Caco-2 (cell line): ENCODE measurements around the gene AGPAT2. TPM values are rescaled to one million over a fixed set of nuclear protein-coding genes. Genes with fewer than 3 reads are reported as not detected.

Experiments used
- BruUV-seq: library from RNA; stranded (reverse); fragments of 400-500 nt; replicated peaks from 2 replicates; lab custom pipeline; 2021; lab: Mats Ljungman, UMichigan
- CTCF ChIA-PET: fragments of 300-600 bp; sonication (Branson Sonifier 250); formaldehyde crosslinking; loops from one replicate; lab custom pipeline; 2022; ENCODE audit warnings: antibody characterized with exemption; lab: Charles Lee
- POLR2A ChIA-PET: fragments of 300-600 bp; sonication (Branson Sonifier 250); formaldehyde crosslinking; loops from one replicate; lab custom pipeline; 2022; ENCODE audit warnings: antibody characterized with exemption; lab: Charles Lee
- DNase-seq, 2 experiments: peaks; one replicate each; pipeline versions ENCODE4 v3.0.0 to v3.0.0-alpha.2; 2020 to 2022
- H3K27me3 ChIP-seq: replicated peaks from 2 replicates; pipeline ENCODE4 v1.6.0; 2011; ENCODE audit warnings: low read length; ENCODE audit not compliant: control insufficient read depth, insufficient read depth
- H3K36me3 ChIP-seq: 2 replicates; pipeline ENCODE4 v1.5.1; 2011; ENCODE audit warnings: low read length; ENCODE audit not compliant: control insufficient read depth, insufficient read depth
- H3K4me1 ChIP-seq: fragments of 250-450 bp; sonication (Bioruptor Pico); 2 replicates; pipeline ENCODE4 v1.5.1; 2020; ENCODE audit warnings: mild to moderate bottlenecking
- H3K4me3 ChIP-seq: 2 replicates; pipeline ENCODE4 v1.5.1; 2011; ENCODE audit warnings: low read depth, mild to moderate bottlenecking, control low read depth, low read length
- H3K9me3 ChIP-seq: fragments of 250-450 bp; sonication (Bioruptor Pico); 2 replicates; pipeline ENCODE4 v1.5.1; 2020; ENCODE audit warnings: mild to moderate bottlenecking, moderate library complexity
- H3K27ac Mint-ChIP-seq: one replicate; pipeline ENCODE4 v1.8.0; 2022; ENCODE audit warnings: mixed read lengths; ENCODE audit not compliant: unreplicated experiment
- H3K27me3 Mint-ChIP-seq: one replicate; pipeline ENCODE4 v1.8.0; 2022; ENCODE audit warnings: mixed read lengths; ENCODE audit not compliant: insufficient read depth, unreplicated experiment
- H3K36me3 Mint-ChIP-seq: one replicate; pipeline ENCODE4 v1.8.0; 2022; ENCODE audit warnings: mild to moderate bottlenecking, mixed read lengths; ENCODE audit not compliant: insufficient read depth, unreplicated experiment
- H3K4me1 Mint-ChIP-seq: one replicate; pipeline ENCODE4 v1.8.0; 2022; ENCODE audit warnings: low read depth, mixed read lengths; ENCODE audit not compliant: unreplicated experiment
- H3K4me3 Mint-ChIP-seq: one replicate; pipeline ENCODE4 v1.8.0; 2022; ENCODE audit warnings: mild to moderate bottlenecking, moderate library complexity, mixed read lengths; ENCODE audit not compliant: unreplicated experiment
- H3K9me3 Mint-ChIP-seq: one replicate; pipeline ENCODE4 v1.8.0; 2022; ENCODE audit warnings: mixed read lengths; ENCODE audit not compliant: unreplicated experiment
- CTCF ChIP-seq, 2 experiments: fragments of 200-600 bp in 1 of 2; IDR thresholded peaks; 1 replicate in 1 of 2; 2 replicates in 1 of 2; pipeline versions ENCODE4 v1.5.1 to v1.8.0; 2011 to 2022; ENCODE audit warnings: antibody characterized with exemption in 1 of 2, control low read depth in 1 of 2, inconsistent platforms in 1 of 2, low read depth in 1 of 2, low read length in 1 of 2, mild to moderate bottlenecking in 1 of 2, moderate library complexity in 1 of 2; ENCODE audit not compliant: insufficient read depth in 1 of 2, severe bottlenecking in 1 of 2, unreplicated experiment in 1 of 2
- intact Hi-C: fragments of 100-400 bp; cut with micrococcal nuclease; formaldehyde crosslinking; loops from one replicate; pipeline ENCODE4 v1.10.0; 2022; ENCODE audit not compliant: unreplicated experiment
- total RNA-seq: library from RNA; stranded (reverse); gene quantifications from 2 replicates; pipeline ENCODE4 v1.2.3, GENCODE V29; 2022

The AGPAT2 gene
- total RNA-seq, 1 experiment from 2014 or later: 68.7 TPM

- DNase-seq: no peak
- intact Hi-C loops: no loop called here
- Mint-ChIP-seq H3K27ac (no peak overlapping the region), H3K36me3 (peaks cover 3% of the 10 kb centered on the region), H3K9me3 (no peaks in the 10 kb centered on the region), H3K27me3 (no peaks in the 10 kb centered on the region), H3K4me1 (no peaks in the 10 kb centered on the region), H3K4me3 (no peak overlapping the region)
- ChIA-PET POLR2A (no interaction called here), CTCF (no interaction called here)
- Histone ChIP-seq H3K27me3 (no peaks in the 10 kb centered on the region), H3K36me3 (no peaks in the 10 kb centered on the region), H3K4me1 (no peaks in the 10 kb centered on the region), H3K9me3 (no peaks in the 10 kb centered on the region), H3K4me3 (no peak overlapping the region)
- TF ChIP-seq CTCF (IDR thresholded peaks at IDR 0.05; ENCODE audit: insufficient read depth in 1 of 2, low read depth in 1 of 2, low read length in 1 of 2, severe bottlenecking in 1 of 2, unreplicated experiment in 1 of 2): no peak
- no TSS peak for BruUV-seq
These were observed 35.4 kb downstream of the AGPAT2 start for GRCh38 chr9:136651860-136652259.

GRCh38 chr9:136650648-136651047, 36.6 kb downstream of the AGPAT2 start:
- peak in 1 of 2 experiments; percentile 30 for DNase-seq
- no TSS peak for BruUV-seq
- Histone ChIP-seq H3K4me1 (no peaks in the 10 kb centered on the region), H3K9me3 (no peaks in the 10 kb centered on the region), H3K36me3 (no peaks in the 10 kb centered on the region), H3K27me3 (no peaks in the 10 kb centered on the region), H3K4me3 (no peak overlapping the region)
- no peaks in the 10 kb centered on the region for H3K27me3 Mint-ChIP-seq
- no peak for TF ChIP-seq CTCF (IDR thresholded peaks at IDR 0.05; ENCODE audit: insufficient read depth in 1 of 2, low read depth in 1 of 2, low read length in 1 of 2, severe bottlenecking in 1 of 2, unreplicated experiment in 1 of 2)
- H3K9me3 Mint-ChIP-seq: no peaks in the 10 kb centered on the region
- H3K27ac Mint-ChIP-seq: no peak overlapping the region
- H3K4me3 Mint-ChIP-seq: no peak overlapping the region
- intact Hi-C loops: no loop called here
- CTCF ChIA-PET: no interaction called here
- H3K4me1 Mint-ChIP-seq: no peaks in the 10 kb centered on the region
- H3K36me3 Mint-ChIP-seq: peaks cover 5% of the 10 kb centered on the region
- POLR2A ChIA-PET: no interaction called here

GRCh38 chr9:136650021-136650420, 37.2 kb downstream of the AGPAT2 start:
- no TSS peak for BruUV-seq
- H3K4me1 Mint-ChIP-seq: no peaks in the 10 kb centered on the region
- H3K9me3 ChIP-seq: no peaks in the 10 kb centered on the region
- DNase-seq: no peak
- intact Hi-C loops: no loop called here
- no peak for TF ChIP-seq CTCF (IDR thresholded peaks at IDR 0.05; ENCODE audit: insufficient read depth in 1 of 2, low read depth in 1 of 2, low read length in 1 of 2, severe bottlenecking in 1 of 2, unreplicated experiment in 1 of 2)
- POLR2A ChIA-PET: no interaction called here
- no peaks in the 10 kb centered on the region for H3K27me3 ChIP-seq
- no peak overlapping the region for H3K4me3 ChIP-seq
- CTCF ChIA-PET: no interaction called here
- H3K9me3 Mint-ChIP-seq: no peaks in the 10 kb centered on the region
- peaks cover 2% of the 10 kb centered on the region for H3K4me1 ChIP-seq
- peaks cover 5% of the 10 kb centered on the region for H3K36me3 Mint-ChIP-seq
- no peak overlapping the region for H3K4me3 Mint-ChIP-seq
- no peaks in the 10 kb centered on the region for H3K27me3 Mint-ChIP-seq
- no peak overlapping the region for H3K27ac Mint-ChIP-seq
- H3K36me3 ChIP-seq: no peaks in the 10 kb centered on the region
